MCF 10A (cell line): ENCODE data around the gene RAPGEF1. TPM values are rescaled to one million over a fixed set of nuclear protein-coding genes. Genes with fewer than 3 reads are reported as not detected.

Experiments used
- BruUV-seq: library from RNA; stranded (reverse); fragments of 400-500 nt; replicated peaks from 2 replicates; lab custom pipeline; 2021; lab: Mats Ljungman, UMichigan
- CTCF ChIA-PET: fragments of 300-600 bp; sonication (Branson Sonifier 250); formaldehyde crosslinking; extraction: SDS; loops from one replicate; lab custom pipeline; 2021; ENCODE audit warnings: antibody characterized with exemption, inconsistent platforms; lab: Yijun Ruan, JAX
- POLR2A ChIA-PET: fragments of 300-600, 350-650 bp; sonication (Branson Sonifier 250); formaldehyde crosslinking; extraction: SDS; loops from one replicate; lab custom pipeline; 2020; ENCODE audit warnings: antibody characterized with exemption, inconsistent platforms; lab: Yijun Ruan, JAX
- DNase-seq: peaks from one replicate; pipeline ENCODE4 v3.0.0-alpha.2; 2018; ENCODE audit not compliant: unreplicated experiment
- H3K27ac Mint-ChIP-seq: one replicate; pipeline ENCODE4 v1.8.0; 2022; ENCODE audit warnings: mild to moderate bottlenecking, low read depth, mixed read lengths; ENCODE audit not compliant: unreplicated experiment
- H3K27me3 Mint-ChIP-seq: one replicate; pipeline ENCODE4 v1.8.0; 2022; ENCODE audit warnings: mixed read lengths; ENCODE audit not compliant: insufficient read depth, unreplicated experiment
- H3K36me3 Mint-ChIP-seq: one replicate; pipeline ENCODE4 v1.8.0; 2022; ENCODE audit warnings: mild to moderate bottlenecking, moderate library complexity, mixed read lengths; ENCODE audit not compliant: insufficient read depth, unreplicated experiment
- H3K4me1 Mint-ChIP-seq: one replicate; pipeline ENCODE4 v1.8.0; 2022; ENCODE audit warnings: mixed read lengths; ENCODE audit not compliant: insufficient read depth, unreplicated experiment
- H3K4me3 Mint-ChIP-seq: one replicate; pipeline ENCODE4 v1.8.0; 2022; ENCODE audit warnings: mild to moderate bottlenecking, moderate library complexity, mixed read lengths; ENCODE audit not compliant: unreplicated experiment
- H3K9me3 Mint-ChIP-seq: one replicate; pipeline ENCODE4 v1.8.0; 2022; ENCODE audit warnings: mixed read lengths; ENCODE audit not compliant: unreplicated experiment
- CTCF ChIP-seq: fragments of 200-600 bp; IDR thresholded peaks from one replicate; pipeline ENCODE4 v1.8.0; 2022; ENCODE audit warnings: antibody characterized with exemption, mild to moderate bottlenecking; ENCODE audit not compliant: unreplicated experiment
- intact Hi-C: fragments of 100-400 bp; cut with micrococcal nuclease; formaldehyde crosslinking; loops from 2 replicates; pipeline ENCODE4 v1.14.1; 2022
- total RNA-seq: library from RNA; stranded (reverse); gene quantifications from 2 replicates; pipeline ENCODE4 v1.2.3, GENCODE V29; 2022

Gene RAPGEF1
- total RNA-seq, 1 experiment from 2014 or later = 55.4 TPM

GRCh38 chr9:131784748-131785501 is 45.0 kb upstream of the RAPGEF1 start:
- Mint-ChIP-seq H3K4me3 (no peak overlapping the region), H3K4me1 (no peaks in the 10 kb centered on the region), H3K9me3 (no peaks in the 10 kb centered on the region), H3K27ac (no peak overlapping the region), H3K27me3 (peaks cover 100% of the 10 kb centered on the region), H3K36me3 (no peaks in the 10 kb centered on the region)
- DNase-seq = no peak
- CTCF ChIA-PET = interaction anchor here (0.8 to 1.6 kb wide), 3 partner anchors 10 to 26 kb away, joined by 3 to 4 read pairs (median 4); no protein-coding TSS in a partner anchor
- intact Hi-C loops = no loop called here
- no TSS peak for BruUV-seq
- POLR2A ChIA-PET = no interaction called here
- no peak for TF ChIP-seq CTCF

- no peak for DNase-seq
- intact Hi-C loops = no loop called here
- H3K27ac Mint-ChIP-seq = no peak overlapping the region
- no peak for TF ChIP-seq CTCF
- no peaks in the 10 kb centered on the region for H3K36me3 Mint-ChIP-seq
- ChIA-PET CTCF (interaction anchor here (0.6 to 0.9 kb wide), 3 partner anchors 472 to 1319 kb away, joined by 3 to 5 read pairs (median 3); no protein-coding TSS in a partner anchor), POLR2A (no interaction called here)
- no peak overlapping the region for H3K4me3 Mint-ChIP-seq
- H3K4me1 Mint-ChIP-seq = no peaks in the 10 kb centered on the region
- H3K9me3 Mint-ChIP-seq = no peaks in the 10 kb centered on the region
- BruUV-seq = no TSS peak
- H3K27me3 Mint-ChIP-seq = peaks cover 92% of the 10 kb centered on the region
Measured at GRCh38 chr9:131781069-131781468, 41.2 kb upstream of the RAPGEF1 start.

- Mint-ChIP-seq H3K4me1 (no peaks in the 10 kb centered on the region), H3K4me3 (no peak overlapping the region), H3K9me3 (no peaks in the 10 kb centered on the region), H3K36me3 (no peaks in the 10 kb centered on the region), H3K27me3 (peaks cover 62% of the 10 kb centered on the region), H3K27ac (no peak overlapping the region)
- BruUV-seq = no TSS peak
- peak; percentile 50 for DNase-seq
- intact Hi-C loops = no loop called here
- ChIA-PET POLR2A (no interaction called here), CTCF (interaction anchor here (1.3 kb wide), 1 partner anchor 14 kb away, joined by 5 read pairs; no protein-coding TSS in a partner anchor)
- TF ChIP-seq CTCF = no peak
Measured at GRCh38 chr9:131776473-131776872, 36.6 kb upstream of the RAPGEF1 start.

- no peaks in the 10 kb centered on the region for H3K36me3 Mint-ChIP-seq
- no peak overlapping the region for H3K27ac Mint-ChIP-seq
- CTCF ChIA-PET = no interaction called here
- POLR2A ChIA-PET = interaction anchor here (0.9 kb wide), 1 partner anchor 269 kb away, joined by 3 read pairs; no protein-coding TSS in a partner anchor
- TF ChIP-seq CTCF = no peak
- no peaks in the 10 kb centered on the region for H3K4me1 Mint-ChIP-seq
- intact Hi-C loops = no loop called here
- DNase-seq = no peak
- no peaks in the 10 kb centered on the region for H3K9me3 Mint-ChIP-seq
- BruUV-seq = no TSS peak
- H3K27me3 Mint-ChIP-seq = peaks cover 62% of the 10 kb centered on the region
- H3K4me3 Mint-ChIP-seq = no peak overlapping the region
Measured at GRCh38 chr9:131776036-131776435, 36.2 kb upstream of the RAPGEF1 start.
